ENCODE measurements around the gene MAPK10.

The MAPK10 gene

DNA sequence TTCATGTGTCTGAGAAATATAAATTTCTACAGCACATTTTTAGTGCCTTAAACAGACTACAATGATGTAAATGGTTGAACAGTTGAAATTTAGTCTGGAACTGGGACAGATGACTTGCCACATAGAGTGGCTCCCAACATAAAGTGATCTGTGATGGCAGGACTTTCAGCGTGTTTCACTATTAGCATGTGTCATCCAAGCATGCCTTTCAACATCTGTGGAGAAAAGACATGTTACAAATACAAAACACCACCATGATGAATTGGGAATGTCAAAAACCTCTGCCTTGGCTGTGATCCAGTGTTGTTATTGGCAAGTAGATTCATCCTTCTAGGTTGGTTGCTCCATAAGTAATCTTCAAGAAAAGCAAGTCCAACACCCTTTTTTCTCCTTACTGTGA lies 348.7 kb downstream of the MAPK10 start:
- ChIA-PET CTCF (no interaction called here), POLR2A (no interaction called here)
- DNase-seq (ENCODE audit: extremely low spot score) = no peak
- TF ChIP-seq ELF4 (IDR thresholded peaks at IDR 0.05) (no peak), SUZ12 (IDR thresholded peaks at IDR 0.05) (no peak), BHLHE40 (IDR thresholded peaks at IDR 0.05; ENCODE audit: borderline replicate concordance) (no peak), ARNT (IDR thresholded peaks at IDR 0.05) (no peak), LEF1 (IDR thresholded peaks at IDR 0.05; ENCODE audit: borderline replicate concordance) (no peak), FOXK2 (IDR thresholded peaks at IDR 0.05) (no peak), TARDBP (IDR thresholded peaks at IDR 0.05) (no peak), FOXM1 (IDR thresholded peaks at IDR 0.05; ENCODE audit: borderline replicate concordance) (no peak), SP1 (IDR thresholded peaks at IDR 0.05) (no peak), HDGF (IDR thresholded peaks at IDR 0.05; ENCODE audit: borderline replicate concordance) (no peak), FOXA1 (IDR thresholded peaks at IDR 0.05) (no peak), L3MBTL2 (conservative IDR thresholded peaks at IDR 0.05) (no peak), ZNF384 (IDR thresholded peaks at IDR 0.05) (no peak), NFRKB (IDR thresholded peaks at IDR 0.05) (no peak)
- TF ChIP-seq, protein P1, sequence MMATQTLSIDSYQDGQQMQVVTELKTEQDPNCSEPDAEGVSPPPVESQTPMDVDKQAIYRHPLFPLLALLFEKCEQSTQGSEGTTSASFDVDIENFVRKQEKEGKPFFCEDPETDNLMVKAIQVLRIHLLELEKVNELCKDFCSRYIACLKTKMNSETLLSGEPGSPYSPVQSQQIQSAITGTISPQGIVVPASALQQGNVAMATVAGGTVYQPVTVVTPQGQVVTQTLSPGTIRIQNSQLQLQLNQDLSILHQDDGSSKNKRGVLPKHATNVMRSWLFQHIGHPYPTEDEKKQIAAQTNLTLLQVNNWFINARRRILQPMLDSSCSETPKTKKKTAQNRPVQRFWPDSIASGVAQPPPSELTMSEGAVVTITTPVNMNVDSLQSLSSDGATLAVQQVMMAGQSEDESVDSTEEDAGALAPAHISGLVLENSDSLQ (IDR thresholded peaks at IDR 0.05) = no peak

- ChIA-PET POLR2A (no interaction called here), CTCF (no interaction called here)
- DNase-seq (ENCODE audit: extremely low spot score) = no peak
- TF ChIP-seq L3MBTL2 (conservative IDR thresholded peaks at IDR 0.05) (no peak), SP1 (IDR thresholded peaks at IDR 0.05) (no peak), FOXA1 (IDR thresholded peaks at IDR 0.05) (no peak), LEF1 (IDR thresholded peaks at IDR 0.05; ENCODE audit: borderline replicate concordance) (no peak), ZNF384 (IDR thresholded peaks at IDR 0.05) (no peak), NFRKB (IDR thresholded peaks at IDR 0.05) (no peak), ELF4 (IDR thresholded peaks at IDR 0.05) (no peak), HDGF (IDR thresholded peaks at IDR 0.05; ENCODE audit: borderline replicate concordance) (no peak), BHLHE40 (IDR thresholded peaks at IDR 0.05; ENCODE audit: borderline replicate concordance) (no peak)
- TF ChIP-seq, protein P1 (IDR thresholded peaks at IDR 0.05) = no peak
Observed at GRCh38 chr4:86007042-86007441, 352.8 kb downstream of the MAPK10 start.

DNA sequence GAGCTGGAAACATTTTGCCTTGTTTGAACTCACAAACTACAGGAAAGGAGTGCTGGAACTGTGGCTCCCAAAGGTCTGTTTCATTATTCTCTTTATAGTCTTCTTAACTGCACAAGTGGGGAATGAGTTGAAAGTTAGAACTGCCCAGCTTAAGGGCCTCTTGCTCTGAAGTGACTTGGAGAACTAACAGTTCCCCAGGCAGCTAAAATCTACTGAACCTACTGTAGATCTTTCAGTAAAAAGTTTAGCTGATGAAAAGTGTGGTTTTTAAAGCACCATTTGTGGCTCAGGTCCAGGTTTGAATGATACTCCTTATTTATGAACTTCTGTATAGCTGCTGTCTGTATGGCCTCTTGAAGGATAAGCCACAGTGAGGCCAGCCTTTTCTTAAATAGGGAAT lies 353.8 kb downstream of the MAPK10 start:
- TF ChIP-seq CTBP1 (IDR thresholded peaks at IDR 0.05; ENCODE audit: borderline replicate concordance) = no peak
- POLR2A ChIA-PET = no interaction called here
- DNase-seq (ENCODE audit: extremely low spot score) = no peak
- CTCF ChIA-PET = no interaction called here

DNA sequence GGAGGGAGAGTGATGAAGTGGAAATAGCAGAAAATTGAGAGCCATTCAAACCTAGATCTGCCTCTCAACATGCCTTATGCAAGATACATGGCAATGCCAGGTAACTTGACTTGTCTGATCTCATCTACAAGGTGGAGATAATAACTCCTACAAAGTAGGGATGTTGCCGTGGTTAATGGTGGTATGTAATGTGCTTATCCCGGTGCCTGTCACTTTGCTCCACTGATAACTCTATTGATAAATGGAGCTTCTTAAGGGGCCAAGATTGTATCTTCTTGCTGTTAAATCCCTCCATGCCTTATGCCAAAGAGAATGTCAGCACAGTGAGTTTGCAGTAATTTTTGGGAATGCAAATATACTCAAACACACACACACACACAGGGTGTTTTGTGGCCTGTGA lies 355.8 kb downstream of the MAPK10 start:
- POLR2A ChIA-PET = no interaction called here
- DNase-seq (ENCODE audit: extremely low spot score) = no peak
- TF ChIP-seq LEF1 (IDR thresholded peaks at IDR 0.05; ENCODE audit: borderline replicate concordance) (no peak), SP1 (IDR thresholded peaks at IDR 0.05) (no peak), ZNF384 (IDR thresholded peaks at IDR 0.05) (no peak), TARDBP (IDR thresholded peaks at IDR 0.05) (no peak), L3MBTL2 (conservative IDR thresholded peaks at IDR 0.05) (no peak), FOXM1 (IDR thresholded peaks at IDR 0.05; ENCODE audit: borderline replicate concordance) (no peak), CTBP1 (IDR thresholded peaks at IDR 0.05; ENCODE audit: borderline replicate concordance) (no peak), NFRKB (IDR thresholded peaks at IDR 0.05) (no peak), BHLHE40 (IDR thresholded peaks at IDR 0.05; ENCODE audit: borderline replicate concordance) (no peak), FOXA1 (IDR thresholded peaks at IDR 0.05) (no peak), SUZ12 (IDR thresholded peaks at IDR 0.05) (no peak), ELF4 (IDR thresholded peaks at IDR 0.05) (no peak), FOXK2 (IDR thresholded peaks at IDR 0.05) (no peak), HDGF (IDR thresholded peaks at IDR 0.05; ENCODE audit: borderline replicate concordance) (no peak), ARNT (IDR thresholded peaks at IDR 0.05) (no peak)
- TF ChIP-seq, protein P1 (IDR thresholded peaks at IDR 0.05) = no peak
- CTCF ChIA-PET = no interaction called here

DNA sequence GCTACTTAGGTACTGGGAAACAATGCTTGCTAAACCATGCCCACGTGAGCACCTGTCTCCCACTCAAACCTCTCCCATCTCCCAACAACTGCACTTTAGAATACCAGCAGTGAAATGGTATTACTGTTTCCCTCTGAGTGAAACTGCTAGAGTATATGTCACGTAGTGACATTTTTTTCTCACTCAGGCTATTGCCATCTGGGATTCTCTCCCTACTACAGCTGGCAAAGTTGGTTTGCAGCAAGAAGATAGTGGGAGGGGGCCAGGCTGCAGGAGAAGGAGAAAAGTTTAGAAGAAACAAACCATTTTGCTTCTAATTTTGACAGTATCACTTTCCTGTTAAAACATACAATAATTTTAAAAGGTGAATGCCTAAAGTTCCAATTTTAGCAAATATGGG lies 358.3 kb downstream of the MAPK10 start:
- CTCF ChIA-PET = no interaction called here
- DNase-seq (ENCODE audit: extremely low spot score) = no peak
- TF ChIP-seq BHLHE40 (IDR thresholded peaks at IDR 0.05; ENCODE audit: borderline replicate concordance) (no peak), ZNF384 (IDR thresholded peaks at IDR 0.05) (no peak), LEF1 (IDR thresholded peaks at IDR 0.05; ENCODE audit: borderline replicate concordance) (no peak), FOXK2 (IDR thresholded peaks at IDR 0.05) (no peak)
- POLR2A ChIA-PET = no interaction called here

DNA sequence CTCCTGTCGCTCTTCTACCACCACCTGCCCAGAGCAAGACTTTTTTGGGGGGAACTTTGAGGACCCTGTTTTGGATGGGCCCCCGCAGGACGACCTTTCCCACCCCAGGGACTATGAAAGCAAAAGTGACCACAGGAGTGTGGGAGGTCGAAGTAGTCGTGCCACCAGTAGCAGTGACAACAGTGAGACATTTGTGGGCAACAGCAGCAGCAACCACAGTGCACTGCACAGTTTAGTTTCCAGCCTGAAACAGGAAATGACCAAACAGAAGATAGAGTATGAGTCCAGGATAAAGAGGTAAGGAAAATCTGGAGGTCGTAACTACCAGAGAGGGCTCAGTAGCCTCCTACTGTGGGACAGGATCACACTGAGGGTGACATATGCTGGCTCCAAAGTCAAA lies 364.5 kb downstream of the MAPK10 start:
- POLR2A ChIA-PET = no interaction called here
- no peak for DNase-seq (ENCODE audit: extremely low spot score)
- CTCF ChIA-PET = no interaction called here
- TF ChIP-seq L3MBTL2 (conservative IDR thresholded peaks at IDR 0.05) (no peak), FOXA1 (IDR thresholded peaks at IDR 0.05) (no peak), SUZ12 (IDR thresholded peaks at IDR 0.05) (no peak), NFRKB (IDR thresholded peaks at IDR 0.05) (no peak), FOXK2 (IDR thresholded peaks at IDR 0.05) (no peak), CTBP1 (IDR thresholded peaks at IDR 0.05; ENCODE audit: borderline replicate concordance) (no peak), ZNF384 (IDR thresholded peaks at IDR 0.05) (no peak), LEF1 (IDR thresholded peaks at IDR 0.05; ENCODE audit: borderline replicate concordance) (no peak), FOXM1 (IDR thresholded peaks at IDR 0.05; ENCODE audit: borderline replicate concordance) (no peak), BHLHE40 (IDR thresholded peaks at IDR 0.05; ENCODE audit: borderline replicate concordance) (no peak), TARDBP (IDR thresholded peaks at IDR 0.05) (no peak), ELF4 (IDR thresholded peaks at IDR 0.05) (no peak), HDGF (IDR thresholded peaks at IDR 0.05; ENCODE audit: borderline replicate concordance) (no peak), ARNT (IDR thresholded peaks at IDR 0.05) (no peak)

- TF ChIP-seq HDGF (IDR thresholded peaks at IDR 0.05; ENCODE audit: borderline replicate concordance) (no peak), CTBP1 (IDR thresholded peaks at IDR 0.05; ENCODE audit: borderline replicate concordance) (no peak), SUZ12 (IDR thresholded peaks at IDR 0.05) (no peak), BHLHE40 (IDR thresholded peaks at IDR 0.05; ENCODE audit: borderline replicate concordance) (no peak), ZNF384 (IDR thresholded peaks at IDR 0.05) (no peak), SP1 (IDR thresholded peaks at IDR 0.05) (no peak), TARDBP (IDR thresholded peaks at IDR 0.05) (no peak), ARNT (IDR thresholded peaks at IDR 0.05) (no peak), L3MBTL2 (conservative IDR thresholded peaks at IDR 0.05) (no peak), FOXA1 (IDR thresholded peaks at IDR 0.05) (no peak), FOXK2 (IDR thresholded peaks at IDR 0.05) (no peak)
- DNase-seq (ENCODE audit: extremely low spot score) = no peak
- ChIA-PET POLR2A (no interaction called here), CTCF (no interaction called here)
Observed at GRCh38 chr4:85994576-85994975, 365.3 kb downstream of the MAPK10 start.
